Prostate gland (tissue), 2 donors: ENCODE data around the gene DIS3L2. TPM values are rescaled to one million over a fixed set of nuclear protein-coding genes. Genes with fewer than 3 reads are reported as not detected.

Experiments
- DNase-seq: peaks from one replicate; pipeline ENCODE4 v3.0.0-alpha.2; 2019; ENCODE audit warnings: low spot score
- H3K27ac ChIP-seq, 2 donors: fragments of 200-600 bp; sonication (generic); 2 replicates each; pipeline ENCODE4 v1.5.1; 2017 to 2019
- H3K27me3 ChIP-seq: fragments of 200-600 bp; sonication (generic); replicated peaks from 2 replicates; pipeline ENCODE4 v1.5.1; 2019; ENCODE audit not compliant: insufficient read depth
- H3K36me3 ChIP-seq, 2 donors: fragments of 200-600 bp; sonication (generic); 1 replicate in 1 of 2; 2 replicates in 1 of 2; pipeline versions ENCODE4 v1.5.1 to v1.8.1; 2017 to 2019
- H3K4me1 ChIP-seq: fragments of 200-600 bp; sonication (generic); replicated peaks from 2 replicates; pipeline ENCODE4 v1.5.1; 2019
- H3K4me3 ChIP-seq, 2 donors: fragments of 200-600 bp; sonication (generic); 2 replicates each; pipeline ENCODE4 v1.5.1; 2017 to 2019
- H3K9me3 ChIP-seq: fragments of 200-600 bp; sonication (generic); 2 replicates; pipeline ENCODE4 v1.5.1; 2017
- POLR2A ChIP-seq: fragments of 450-650 bp; IDR thresholded peaks from one replicate; pipeline ENCODE4 v1.6.1; 2016; ENCODE audit warnings: antibody characterized with exemption, mild to moderate bottlenecking
- POLR2AphosphoS5 ChIP-seq: sonication (generic); formaldehyde crosslinking; IDR thresholded peaks from one replicate; pipeline ENCODE4 v1.6.1; 2017; ENCODE audit warnings: antibody characterized with exemption
- WGBS: methylation state at CpG from one replicate; pipeline ENCODE4 v1.1.5; 2018; 5-methylcytosine and 5-hydroxymethylcytosine counted together
- intact Hi-C: fragments of 100-400 bp; cut with DNase I; formaldehyde crosslinking; loops from one replicate; pipeline ENCODE4 v1.14.2; 2022
- total RNA-seq, 2 donors: library from RNA; depleted of rRNA; stranded (reverse); fragments of >200 nt; gene quantifications; one replicate each; pipeline ENCODE4 v1.1.0, GENCODE V29; 2016
- TF ChIP-seq, protein P1 (sequence below), 4 experiments: fragments of 200-600 bp in 2 of 4; fragments of 450-650 bp in 2 of 4; sonication (generic) in 2 of 4; IDR thresholded peaks; 1 replicate in 3 of 4; 2 replicates in 1 of 4; pipeline ENCODE4 v1.5.1; 2016 to 2019; ENCODE audit warnings: antibody characterized with exemption in 4 of 4, mild to moderate bottlenecking in 2 of 4, moderate library complexity in 2 of 4

DIS3L2 gene
- total RNA-seq, 2 donors from 2014 or later = 30.1 to 71.3 TPM

DNA sequence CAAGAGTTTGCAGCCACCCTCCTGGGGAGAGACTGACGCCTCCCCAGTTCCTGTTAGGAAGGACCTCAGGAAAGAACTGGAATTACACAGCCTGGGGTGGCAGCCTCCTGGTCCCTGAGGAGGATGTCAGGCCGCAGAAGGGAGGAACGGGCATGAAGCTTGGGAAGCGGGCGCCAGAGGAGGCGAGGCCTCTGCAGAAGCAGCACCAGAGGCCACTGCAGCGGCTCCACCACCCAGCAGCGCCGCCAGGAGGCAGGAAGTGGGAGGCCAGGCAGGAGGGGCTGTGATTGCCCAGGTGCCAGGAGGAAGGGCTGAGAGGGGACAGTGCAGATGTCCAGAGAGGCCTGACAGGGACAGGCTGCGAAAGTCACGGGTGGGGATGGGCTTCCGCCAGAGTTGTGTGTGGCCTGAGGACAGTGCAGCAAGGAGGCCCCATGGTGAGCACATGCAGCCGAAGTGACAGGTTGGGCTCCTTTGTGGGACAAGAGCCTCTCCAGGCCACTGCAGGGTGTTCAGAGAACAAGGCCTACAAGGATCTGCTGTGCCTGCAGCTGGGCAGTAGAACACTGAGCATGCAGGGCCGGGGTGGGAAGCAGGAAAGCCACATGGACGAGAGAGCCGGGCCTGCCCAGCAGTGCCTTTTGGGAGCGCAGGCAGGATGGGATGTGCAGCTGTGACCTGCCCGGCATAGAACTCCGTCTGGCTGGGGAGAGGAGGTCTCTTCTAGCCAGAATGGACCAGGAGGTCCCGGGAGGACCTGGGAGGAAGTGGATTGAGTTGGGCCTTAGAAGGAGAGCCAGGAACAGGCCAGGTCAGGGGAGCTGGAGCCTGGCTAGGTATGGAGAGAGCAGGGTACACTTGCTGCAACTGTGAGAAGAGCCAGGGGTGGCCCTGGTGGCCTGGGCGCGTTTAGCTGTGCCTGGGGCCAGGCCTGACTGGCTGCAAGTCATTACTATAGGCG lies 377.9 kb downstream of the DIS3L2 start:
- TF ChIP-seq POLR2A = no peak
- TF ChIP-seq POLR2AphosphoS5 = no peak
- TF ChIP-seq, protein P1, sequence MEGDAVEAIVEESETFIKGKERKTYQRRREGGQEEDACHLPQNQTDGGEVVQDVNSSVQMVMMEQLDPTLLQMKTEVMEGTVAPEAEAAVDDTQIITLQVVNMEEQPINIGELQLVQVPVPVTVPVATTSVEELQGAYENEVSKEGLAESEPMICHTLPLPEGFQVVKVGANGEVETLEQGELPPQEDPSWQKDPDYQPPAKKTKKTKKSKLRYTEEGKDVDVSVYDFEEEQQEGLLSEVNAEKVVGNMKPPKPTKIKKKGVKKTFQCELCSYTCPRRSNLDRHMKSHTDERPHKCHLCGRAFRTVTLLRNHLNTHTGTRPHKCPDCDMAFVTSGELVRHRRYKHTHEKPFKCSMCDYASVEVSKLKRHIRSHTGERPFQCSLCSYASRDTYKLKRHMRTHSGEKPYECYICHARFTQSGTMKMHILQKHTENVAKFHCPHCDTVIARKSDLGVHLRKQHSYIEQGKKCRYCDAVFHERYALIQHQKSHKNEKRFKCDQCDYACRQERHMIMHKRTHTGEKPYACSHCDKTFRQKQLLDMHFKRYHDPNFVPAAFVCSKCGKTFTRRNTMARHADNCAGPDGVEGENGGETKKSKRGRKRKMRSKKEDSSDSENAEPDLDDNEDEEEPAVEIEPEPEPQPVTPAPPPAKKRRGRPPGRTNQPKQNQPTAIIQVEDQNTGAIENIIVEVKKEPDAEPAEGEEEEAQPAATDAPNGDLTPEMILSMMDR (IDR thresholded peaks at IDR 0.05) = no peak
- no peak for DNase-seq
- no peaks in the 10 kb centered on the region for H3K36me3 ChIP-seq
- no peak overlapping the region for H3K27ac ChIP-seq
- no peak overlapping the region for H3K4me3 ChIP-seq
- H3K27me3 ChIP-seq = no peaks in the 10 kb centered on the region
- intact Hi-C loops = no loop called here
- no peaks in the 10 kb centered on the region for H3K4me1 ChIP-seq
- no peaks in the 10 kb centered on the region for H3K9me3 ChIP-seq
- WGBS = 89% methylated on average over 23 of the region's 23 CpGs

DNA sequence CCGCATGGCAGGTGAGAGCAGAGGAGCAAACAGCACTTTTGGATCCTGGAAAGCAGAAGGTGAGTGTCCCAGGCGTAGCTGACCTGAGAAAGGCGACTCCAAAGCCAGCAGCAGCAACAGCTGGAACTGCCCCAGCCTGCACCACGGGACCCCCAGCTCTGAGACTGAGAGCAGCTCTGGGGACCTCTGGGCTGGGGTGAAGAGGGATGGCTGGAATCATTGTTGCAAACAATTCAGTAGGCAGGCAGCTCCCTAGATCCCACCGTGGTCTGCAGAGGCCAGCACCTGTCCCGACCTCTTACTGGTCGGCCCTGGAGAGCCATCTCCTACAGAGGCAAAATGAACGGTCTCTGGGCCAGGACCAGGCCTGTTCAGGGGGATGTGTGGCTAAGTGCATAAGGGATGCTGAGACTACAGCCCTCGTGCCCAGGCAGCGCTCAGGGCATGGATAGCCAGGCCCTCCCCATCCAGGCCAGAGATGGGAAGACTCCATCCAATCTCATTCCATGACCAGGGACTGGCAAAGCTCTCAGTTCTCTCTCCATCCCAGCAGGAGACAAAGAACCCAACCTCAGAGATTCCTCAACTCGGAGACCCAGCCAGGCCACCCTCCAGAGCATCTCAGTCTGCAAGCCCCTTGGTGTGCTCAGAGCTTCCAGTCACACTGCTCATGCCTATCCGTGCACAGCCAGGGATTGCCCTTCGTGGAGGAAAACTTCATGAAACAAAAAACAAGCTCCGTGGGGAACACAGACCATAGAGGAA lies 378.8 kb downstream of the DIS3L2 start:
- Histone ChIP-seq H3K4me3 (no peak overlapping the region), H3K36me3 (no peaks in the 10 kb centered on the region), H3K9me3 (no peaks in the 10 kb centered on the region), H3K27me3 (no peaks in the 10 kb centered on the region), H3K27ac (no peak overlapping the region), H3K4me1 (no peaks in the 10 kb centered on the region)
- DNase-seq = no peak
- intact Hi-C loops = no loop called here
- TF ChIP-seq POLR2AphosphoS5 (no peak), POLR2A (no peak)
- TF ChIP-seq, protein P1 (IDR thresholded peaks at IDR 0.05) = no peak
- WGBS = 92% methylated on average over 14 of the region's 14 CpGs

DNA sequence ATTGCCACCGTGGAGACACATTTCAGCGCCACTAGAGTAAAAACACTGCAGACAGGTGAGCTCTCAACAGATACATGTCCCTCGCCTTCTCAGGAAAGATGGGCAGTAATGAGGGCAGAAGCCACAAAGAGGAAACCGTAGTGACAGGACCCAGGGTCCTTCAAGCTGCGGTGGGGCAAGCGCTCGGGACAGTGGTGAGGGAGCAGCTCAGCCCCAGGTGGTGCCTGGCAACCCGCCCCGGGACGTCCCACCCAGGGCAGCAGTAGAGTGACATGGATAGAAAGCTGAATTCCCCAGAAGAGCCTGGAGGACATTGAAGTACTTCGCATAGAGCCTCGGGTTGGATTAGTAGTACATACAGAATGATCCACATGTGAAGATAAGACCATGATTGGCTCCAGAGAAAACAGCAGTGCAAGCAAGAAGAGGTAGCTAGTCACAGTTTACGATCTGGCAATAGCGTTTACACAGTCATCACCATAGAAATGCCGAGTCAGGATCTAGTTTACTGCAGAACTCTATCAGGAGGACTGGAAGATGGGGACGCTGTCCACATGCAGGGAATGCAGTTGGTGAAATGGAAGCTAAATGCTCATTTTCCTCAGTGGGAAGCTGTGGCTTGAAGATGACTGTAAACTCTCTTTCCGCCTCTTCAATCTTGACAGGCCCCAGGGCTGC lies 379.7 kb downstream of the DIS3L2 start:
- Histone ChIP-seq H3K9me3 (no peaks in the 10 kb centered on the region), H3K4me1 (no peaks in the 10 kb centered on the region), H3K27me3 (no peaks in the 10 kb centered on the region), H3K27ac (no peak overlapping the region), H3K4me3 (no peak overlapping the region), H3K36me3 (no peaks in the 10 kb centered on the region)
- intact Hi-C loops = no loop called here
- TF ChIP-seq, protein P1 (IDR thresholded peaks at IDR 0.05) = no peak
- TF ChIP-seq POLR2AphosphoS5 (no peak), POLR2A (no peak)
- DNase-seq = no peak
- WGBS = 77% methylated on average over 17 of the region's 17 CpGs

DNA sequence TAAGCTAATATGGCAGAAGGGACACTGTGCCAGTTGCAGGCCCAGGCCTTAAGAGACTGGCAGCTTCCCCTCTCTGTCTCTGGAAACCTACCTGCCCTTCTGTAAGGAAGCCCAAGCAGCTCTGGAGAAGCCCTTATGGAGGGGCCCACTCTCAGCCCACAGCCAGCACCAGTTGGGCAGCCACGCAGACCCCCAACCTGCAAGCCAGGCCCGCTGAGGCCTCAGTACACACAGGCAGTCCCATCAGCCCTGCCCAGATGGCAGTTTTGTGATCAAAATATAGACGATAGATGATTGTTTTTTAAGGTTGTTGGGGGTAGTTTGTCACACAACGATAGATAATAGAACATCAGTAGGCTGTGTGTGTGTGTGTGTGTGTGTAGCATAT lies 380.2 kb downstream of the DIS3L2 start:
- TF ChIP-seq, protein P1 (IDR thresholded peaks at IDR 0.05) = no peak
- TF ChIP-seq POLR2A (no peak), POLR2AphosphoS5 (no peak)
- no peak for DNase-seq
- WGBS = 83% methylated on average over 4 of the region's 4 CpGs
- intact Hi-C loops = no loop called here
- Histone ChIP-seq H3K9me3 (no peaks in the 10 kb centered on the region), H3K27ac (no peak overlapping the region), H3K4me3 (no peak overlapping the region), H3K36me3 (no peaks in the 10 kb centered on the region), H3K4me1 (no peaks in the 10 kb centered on the region), H3K27me3 (no peaks in the 10 kb centered on the region)
